RCC 7860 (cell line): ENCODE data around the gene DOP1B.
"Not testable (repeated sequence)": the region's sequence is repeated elsewhere in the genome, so short reads cannot be mapped to it uniquely, and the experiment has no call there.

ENCODE experiments used
- DNase-seq: peaks from one replicate; pipeline ENCODE4 v3.0.0-alpha.2; 2015; ENCODE audit warnings: low spot score
- FAIRE-seq: peaks from 2 replicates; lab custom pipeline; 2012; peaks lifted over from hg19 to GRCh38; lab: Jason Lieb, UNC

DOP1B gene, protein sequence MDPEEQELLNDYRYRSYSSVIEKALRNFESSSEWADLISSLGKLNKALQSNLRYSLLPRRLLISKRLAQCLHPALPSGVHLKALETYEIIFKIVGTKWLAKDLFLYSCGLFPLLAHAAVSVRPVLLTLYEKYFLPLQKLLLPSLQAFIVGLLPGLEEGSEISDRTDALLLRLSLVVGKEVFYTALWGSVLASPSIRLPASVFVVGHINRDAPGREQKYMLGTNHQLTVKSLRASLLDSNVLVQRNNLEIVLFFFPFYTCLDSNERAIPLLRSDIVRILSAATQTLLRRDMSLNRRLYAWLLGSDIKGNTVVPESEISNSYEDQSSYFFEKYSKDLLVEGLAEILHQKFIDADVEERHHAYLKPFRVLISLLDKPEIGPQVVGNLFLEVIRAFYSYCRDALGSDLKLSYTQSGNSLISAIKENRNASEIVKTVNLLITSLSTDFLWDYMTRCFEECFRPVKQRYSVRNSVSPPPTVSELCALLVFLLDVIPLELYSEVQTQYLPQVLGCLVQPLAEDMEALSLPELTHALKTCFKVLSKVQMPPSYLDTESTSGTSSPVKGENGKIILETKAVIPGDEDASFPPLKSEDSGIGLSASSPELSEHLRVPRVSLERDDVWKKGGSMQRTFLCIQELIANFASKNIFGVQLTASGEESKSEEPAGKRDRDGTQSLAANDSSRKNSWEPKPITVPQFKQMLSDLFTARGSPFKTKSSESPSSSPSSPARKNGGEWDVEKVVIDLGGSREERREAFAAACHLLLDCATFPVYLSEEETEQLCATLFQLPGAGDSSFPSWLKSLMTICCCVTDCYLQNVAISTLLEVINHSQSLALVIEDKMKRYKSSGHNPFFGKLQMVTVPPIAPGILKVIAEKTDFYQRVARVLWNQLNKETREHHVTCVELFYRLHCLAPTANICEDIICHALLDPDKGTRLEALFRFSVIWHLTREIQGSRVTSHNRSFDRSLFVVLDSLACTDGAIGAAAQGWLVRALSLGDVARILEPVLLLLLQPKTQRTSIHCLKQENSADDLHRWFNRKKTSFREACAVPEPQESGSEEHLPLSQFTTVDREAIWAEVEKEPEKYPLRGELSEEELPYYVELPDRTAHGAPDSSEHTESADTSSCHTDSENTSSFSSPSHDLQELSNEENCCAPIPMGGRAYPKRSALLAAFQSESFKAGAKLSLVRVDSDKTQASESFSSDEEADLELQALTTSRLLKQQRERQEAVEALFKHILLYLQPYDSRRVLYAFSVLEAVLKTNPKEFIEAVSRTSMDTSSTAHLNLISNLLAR (N-terminal part only)

DNA sequence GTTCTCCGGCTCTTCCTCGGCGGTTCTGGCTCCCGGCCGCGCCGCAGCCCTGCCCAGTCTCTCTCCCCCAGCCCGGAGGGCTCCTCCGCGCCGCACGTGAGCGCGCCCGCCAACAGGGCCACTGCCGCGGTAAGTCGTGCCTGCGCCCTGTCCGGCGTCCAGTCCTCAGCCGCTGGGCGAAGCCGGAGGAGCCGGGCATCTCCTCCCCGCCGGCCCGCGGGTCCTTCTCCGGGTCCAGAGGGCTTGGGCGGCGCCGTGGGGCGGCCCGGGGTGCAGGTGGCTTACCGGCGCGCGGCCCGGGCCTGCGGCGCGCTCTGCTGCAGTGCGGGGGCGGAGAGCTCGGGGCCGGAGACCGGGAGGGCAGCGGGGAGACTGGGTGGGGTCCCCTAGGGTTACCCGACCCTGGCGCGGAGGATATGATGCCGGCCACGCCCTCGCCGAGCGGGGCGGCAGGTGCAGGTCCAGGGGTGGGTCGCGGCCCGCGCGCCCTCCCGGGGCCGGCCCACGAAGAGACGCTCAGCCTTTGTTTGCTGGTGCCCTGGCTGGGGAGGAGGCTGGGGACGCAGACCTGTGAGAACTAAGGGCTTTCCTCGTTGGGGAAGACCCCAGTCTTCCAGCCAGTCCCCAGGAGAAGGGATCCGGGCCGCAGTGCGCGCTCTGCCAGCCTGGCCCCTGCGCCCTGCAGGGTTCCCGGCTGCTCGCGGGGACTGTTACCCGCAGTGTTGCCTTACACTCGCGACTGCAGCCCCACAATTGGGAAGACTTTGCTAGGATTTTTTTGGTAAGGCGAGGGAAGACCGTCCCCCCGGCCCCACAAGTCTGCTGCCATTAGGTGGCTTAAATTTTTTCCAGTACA lies at the start of gene DOP1B:
TSS of gene DOP1B (plus strand) at position 10 of the 856 bp plus-strand sequence. CDS start 7,910 bp downstream, outside the sequence.
- no peak for DNase-seq
- FAIRE-seq: no peak

DNA sequence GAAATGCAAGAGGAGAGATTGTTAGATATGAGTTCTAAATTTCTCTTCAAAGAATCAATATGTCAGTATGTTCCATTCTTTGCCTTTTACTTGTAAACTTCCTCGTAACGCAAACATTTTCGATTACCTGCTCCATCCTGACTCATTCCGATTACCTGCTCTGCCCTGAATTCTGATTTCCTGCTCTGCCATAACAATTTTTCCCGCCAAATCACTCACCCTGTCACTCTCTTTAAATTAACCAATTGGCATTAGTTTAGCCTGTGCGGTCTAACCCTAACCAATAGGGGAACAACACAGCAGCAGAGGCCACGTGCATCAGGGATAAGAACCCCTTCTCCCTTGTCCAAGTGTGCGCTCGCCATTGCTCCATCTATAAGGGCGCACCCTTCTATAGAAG lies 46.8 kb upstream of the DOP1B start:
- no peak for FAIRE-seq
- no peak for DNase-seq

DNA sequence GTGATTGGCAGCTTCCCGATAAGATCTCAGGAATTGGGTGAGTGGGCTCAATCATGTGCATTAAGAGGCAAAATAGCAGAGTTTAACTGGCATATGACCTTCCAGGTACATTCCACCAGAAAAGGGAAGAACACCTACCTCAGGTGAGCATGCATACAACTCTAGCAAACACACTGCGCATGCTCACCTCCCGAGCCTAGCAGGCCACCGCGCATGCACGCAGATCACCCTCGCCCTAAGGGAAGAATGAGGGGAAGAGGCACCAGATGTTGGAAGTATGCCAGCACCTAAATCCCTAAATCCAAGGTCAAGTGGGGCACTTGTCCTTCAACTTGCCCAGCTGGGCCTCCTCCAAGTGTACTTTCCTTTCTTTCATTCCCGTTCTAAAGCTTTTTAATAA lies 45.4 kb upstream of the DOP1B start:
- DNase-seq (no peak), FAIRE-seq (no peak)

DNA sequence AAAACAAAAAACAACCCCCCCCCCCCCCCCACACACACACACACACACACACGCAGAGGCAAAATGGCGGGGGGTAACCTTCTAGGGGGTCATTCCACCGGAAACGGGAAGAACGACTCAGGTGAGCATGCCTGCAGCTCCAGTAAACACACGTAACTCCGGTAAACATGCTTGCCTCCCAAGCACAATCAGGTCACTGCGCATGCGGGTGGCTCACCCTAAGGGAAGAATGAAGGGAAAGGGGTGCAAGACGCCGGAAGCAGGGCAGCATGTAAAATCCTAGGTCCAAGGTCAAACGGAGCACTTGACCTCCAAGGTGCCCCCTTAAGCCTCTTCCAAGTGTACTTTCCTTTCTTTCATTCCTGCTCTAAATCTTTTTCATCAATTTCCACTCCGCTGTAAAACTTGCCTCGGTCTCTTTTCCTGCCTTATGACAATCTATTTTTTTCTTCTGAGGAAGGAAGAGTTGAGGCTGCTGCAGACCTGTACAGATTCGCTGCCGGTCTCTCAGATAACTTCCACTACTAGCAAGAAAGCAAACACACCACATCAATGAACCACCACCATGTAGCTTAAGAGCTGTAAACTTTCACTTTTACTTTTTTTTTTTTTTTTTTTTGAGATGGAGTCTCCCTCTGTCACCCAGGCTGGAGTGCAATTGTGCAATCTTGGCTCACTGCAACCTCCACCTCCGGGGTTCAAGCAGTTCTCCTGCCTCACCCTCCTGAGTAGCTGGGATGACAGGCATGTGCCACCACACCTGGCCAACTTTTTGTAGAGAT lies 42.8 kb upstream of the DOP1B start:
- FAIRE-seq (no peak), DNase-seq (no peak)

DNA sequence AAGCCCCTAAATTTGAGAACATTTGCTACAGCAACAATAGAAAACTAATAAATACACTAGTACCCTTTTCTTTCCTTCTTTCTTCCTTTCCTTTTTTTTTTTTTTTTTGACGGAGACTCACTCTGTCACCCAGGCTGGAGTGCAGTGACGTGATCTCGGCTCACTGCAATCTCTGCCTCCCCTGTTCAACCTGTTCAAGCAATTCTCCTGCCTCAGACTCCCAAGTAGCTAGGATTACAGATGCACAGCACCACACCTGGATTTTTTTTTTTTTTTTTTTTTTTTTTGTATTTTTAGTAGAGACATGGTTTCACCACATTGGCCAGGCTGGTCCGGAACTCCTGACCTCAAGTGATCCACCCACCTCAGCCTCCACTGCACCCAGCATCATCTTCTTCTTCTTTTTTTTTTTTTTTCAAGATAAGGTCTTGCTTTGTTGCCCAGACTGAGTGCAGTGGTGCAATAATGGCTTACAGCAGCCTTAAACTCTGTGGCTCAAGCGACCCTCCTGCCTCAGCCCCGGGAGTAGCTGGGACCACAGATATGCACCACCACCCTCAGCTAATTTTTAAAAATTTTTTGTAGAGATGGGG lies 41.4 kb upstream of the DOP1B start:
- no peak for DNase-seq
- FAIRE-seq: no peak

DNA sequence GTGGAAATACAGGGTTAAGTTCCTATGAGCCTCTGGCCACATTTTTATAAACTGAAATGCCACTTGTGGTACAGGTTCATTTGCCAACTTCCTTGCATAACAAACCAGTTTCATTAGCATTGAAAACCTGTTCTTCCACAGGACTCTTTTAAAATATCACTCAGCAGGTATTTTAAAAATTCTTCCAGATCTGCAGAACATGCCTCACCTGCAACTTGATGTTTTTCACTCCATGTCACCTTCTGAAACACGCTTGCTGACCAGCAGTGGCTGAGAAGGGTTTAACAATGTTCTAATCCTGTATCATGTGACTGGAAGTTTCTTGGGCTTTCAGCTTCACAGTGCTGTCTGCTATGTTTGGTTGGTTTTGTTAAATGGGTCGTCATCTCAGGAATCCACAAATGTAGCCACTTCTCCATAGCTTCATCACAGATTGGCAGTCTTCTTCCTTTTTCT lies 39.3 kb upstream of the DOP1B start:
- no peak for FAIRE-seq
- DNase-seq: no peak

DNA sequence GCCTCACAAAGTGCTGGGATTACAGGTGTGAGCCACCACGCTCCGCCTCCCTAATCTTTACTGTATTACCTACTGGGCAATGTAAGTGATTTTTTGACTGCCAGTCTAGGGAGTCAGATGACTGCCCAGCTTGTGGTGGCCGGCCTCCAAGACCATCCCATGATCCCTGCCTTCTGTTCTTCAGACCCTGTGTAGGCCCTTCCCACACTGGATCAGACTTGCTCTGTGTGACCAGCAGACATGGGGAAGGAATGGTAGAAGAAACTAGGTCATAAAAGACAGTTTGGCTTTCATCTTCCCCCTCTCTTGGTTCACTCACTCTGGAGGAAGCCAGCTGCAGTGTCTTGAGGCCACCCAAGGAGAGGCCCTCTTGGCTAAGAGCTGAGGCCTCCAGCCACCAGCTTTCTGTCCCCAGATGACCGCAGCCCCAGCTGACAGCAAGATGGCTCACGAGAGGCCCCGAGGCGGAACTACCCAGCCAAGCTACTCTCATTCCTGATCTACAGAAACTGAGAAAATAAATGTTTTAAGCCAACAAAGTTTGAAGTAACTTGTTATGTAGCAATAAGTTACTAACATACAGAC lies 36.2 kb upstream of the DOP1B start:
- FAIRE-seq: no peak
- no peak for DNase-seq

DNA sequence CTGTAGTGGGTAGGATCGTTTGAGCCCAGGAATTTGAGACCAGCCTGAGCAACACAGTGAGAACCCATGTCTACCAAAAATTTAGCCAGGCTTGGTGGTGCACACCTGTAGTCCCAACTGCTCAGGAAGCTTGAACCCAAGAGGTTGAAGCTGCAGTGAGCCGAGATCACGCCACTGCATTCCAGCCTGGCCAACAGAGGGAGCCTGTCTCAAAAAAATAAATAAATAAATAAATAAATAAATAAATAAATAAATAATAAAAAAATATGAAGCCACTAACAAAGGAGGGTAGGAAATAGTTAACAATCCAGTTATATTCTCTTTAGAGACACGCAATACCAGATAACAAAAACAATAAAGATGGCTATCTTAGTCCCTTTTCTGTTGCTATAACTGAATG lies 33.6 kb upstream of the DOP1B start:
- no peak for FAIRE-seq
- no peak for DNase-seq

DNA sequence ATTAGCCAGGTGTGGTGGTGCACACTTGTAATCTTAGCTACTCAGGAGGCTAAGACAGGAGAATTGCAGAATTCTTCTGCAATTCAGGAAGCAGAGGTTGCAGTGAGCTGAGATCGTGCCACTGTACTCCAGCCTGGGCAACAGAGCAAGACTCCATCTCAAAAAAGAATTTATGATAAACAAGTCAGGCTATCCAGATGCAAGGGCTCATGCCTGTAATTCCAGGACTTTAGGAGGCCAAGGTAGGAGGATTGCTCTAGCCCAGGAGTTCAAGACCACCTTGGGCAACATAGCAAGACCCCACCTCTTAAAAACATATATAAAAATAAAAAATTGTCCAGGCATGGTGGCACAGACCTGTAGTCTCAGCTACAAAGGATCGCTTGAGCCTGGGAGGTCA lies 32.2 kb upstream of the DOP1B start:
- FAIRE-seq: no peak
- no peak for DNase-seq

DNA sequence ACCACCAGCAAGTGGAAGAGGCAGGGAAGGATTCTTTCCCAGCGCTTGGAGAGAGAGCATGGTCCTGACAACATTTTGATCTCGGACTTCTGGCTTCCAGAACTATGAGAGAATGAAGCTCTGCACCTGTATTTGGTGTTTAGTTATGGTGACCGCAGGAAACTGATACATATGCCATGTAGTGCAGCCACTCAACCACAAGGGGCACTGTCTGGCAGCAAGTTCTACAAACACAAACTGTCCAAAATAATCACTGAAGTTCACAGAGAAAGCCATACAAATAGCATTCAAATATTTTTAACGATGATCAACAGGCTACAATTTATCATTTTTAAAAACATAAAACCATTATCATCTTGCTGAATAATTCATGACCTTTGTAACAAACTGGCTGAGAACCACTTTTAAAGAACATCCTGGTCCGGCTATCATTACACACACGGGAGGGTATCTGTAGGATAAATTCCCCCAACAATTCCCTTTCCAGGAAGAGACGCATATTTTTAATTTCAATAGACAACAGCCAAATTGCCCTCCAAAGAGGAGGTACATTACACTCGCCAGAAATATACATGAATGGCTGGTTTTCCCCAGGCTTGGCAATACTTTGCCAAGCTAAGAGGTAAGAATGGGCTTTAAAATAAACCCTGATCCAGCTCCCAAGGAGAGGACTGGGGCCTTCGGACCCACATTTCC lies 31.0 kb upstream of the DOP1B start:
- DNase-seq: peak; percentile 14
- FAIRE-seq: no peak

DNA sequence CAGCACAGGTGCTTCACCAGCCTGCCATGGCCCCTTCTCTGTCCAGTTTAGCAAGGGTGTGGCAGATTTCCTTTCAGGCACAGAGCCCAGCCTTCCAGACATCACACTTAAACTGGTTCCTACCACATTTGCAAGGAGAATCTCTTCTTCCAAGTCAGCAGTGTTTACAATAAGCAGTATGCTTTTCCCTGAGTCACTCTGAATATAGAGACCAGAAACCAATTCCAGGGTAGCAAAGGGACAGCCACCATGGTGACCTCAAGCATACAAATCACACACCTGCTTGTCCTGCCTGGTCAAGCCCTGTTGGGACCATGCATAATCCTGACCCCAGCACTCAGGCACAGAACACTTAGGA lies 30.4 kb upstream of the DOP1B start:
- FAIRE-seq (no peak), DNase-seq (no peak)

DNA sequence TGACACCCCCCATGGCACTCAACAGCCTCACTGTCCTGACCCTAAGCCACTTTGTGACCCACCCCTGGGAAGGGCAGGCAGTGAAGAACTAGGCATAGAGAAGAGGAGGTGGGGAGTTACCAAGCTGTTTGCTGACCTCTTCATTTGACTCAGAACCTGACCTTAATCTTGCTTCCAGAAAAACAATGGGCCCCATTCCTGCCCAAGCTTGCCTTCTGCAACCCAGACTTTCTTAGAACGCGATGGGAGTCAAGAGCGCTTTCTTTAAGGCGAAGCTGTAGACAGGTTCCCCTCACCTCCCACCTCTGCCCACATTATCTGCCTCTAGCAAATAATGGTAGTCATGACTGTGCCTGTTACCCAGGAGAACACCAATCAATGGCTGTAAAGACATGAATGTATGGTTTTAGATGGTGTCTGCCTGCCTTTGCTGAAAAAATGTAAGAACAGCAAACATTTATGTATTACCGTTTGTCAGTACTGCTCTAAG lies 30.0 kb upstream of the DOP1B start:
- no peak for DNase-seq
- no peak for FAIRE-seq

DNA sequence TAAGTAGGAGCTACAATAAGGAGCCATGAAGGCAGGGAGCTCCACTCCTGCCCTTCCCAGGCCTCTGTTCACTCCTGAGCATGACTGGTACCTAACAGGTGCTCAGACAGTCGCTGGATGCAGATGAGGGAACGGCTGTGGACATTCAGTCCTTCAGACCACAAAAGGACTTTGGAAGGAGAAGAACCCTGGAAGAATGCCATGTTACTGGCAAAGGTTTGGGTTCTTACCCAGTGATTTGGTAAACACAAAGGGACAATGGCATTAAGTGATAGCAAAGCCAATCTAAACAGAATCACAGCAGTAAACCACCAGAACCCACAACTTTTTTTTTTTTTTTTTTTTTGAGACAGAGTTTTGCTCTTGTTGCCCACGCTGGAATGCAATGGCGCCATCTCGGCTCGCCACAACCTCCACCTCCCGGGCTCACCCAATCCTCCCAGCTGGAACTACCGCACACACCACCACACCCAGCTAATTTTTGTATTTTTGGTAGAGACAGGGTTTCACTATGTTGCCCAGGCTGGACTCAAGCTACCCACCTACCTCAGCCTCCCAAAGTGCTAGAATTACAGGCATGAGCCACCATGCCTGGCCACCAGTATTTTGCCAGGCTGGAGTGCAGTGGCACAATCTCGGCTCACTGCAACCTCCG lies 29.2 kb upstream of the DOP1B start:
- FAIRE-seq (no peak), DNase-seq (no peak)

DNA sequence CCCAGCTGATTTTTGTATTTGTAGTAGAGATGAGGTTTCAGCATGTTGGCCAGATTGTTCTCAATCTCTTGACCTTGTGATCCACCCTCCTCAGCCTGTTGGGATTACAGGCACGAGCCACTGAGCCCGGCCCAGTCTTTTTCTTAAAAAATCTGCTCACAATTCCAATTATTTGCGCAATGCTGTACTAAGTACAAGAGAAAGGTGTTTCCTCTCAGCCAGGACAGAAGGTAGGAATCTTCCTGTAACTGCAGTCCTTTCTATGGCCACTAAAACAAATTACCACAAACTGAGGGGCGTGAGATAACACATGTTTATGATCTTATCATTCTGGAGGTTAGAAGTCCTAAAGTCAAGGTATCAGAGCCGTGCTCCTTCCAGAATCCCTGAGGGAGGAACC lies 28.6 kb upstream of the DOP1B start:
- no peak for FAIRE-seq
- DNase-seq: no peak

DNA sequence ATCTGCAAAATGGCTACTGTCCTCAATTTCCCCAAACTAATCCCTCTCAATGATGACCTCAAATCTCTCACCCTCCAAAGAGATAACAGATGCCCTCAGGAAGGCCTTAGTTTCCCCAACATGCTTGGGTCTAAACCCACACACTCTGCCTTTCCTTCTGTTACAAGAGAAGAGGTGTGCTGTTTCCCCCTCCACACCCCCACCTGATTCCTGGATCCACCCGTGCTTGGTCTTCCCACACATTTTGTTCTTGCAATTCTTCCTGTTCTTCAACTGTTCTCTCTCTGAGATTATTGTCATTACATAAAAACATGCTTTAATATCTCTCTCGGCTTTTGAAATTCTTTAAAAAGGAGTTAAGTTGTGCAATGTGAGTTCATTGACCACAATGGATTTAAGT lies 27.4 kb upstream of the DOP1B start:
- DNase-seq (no peak), FAIRE-seq (no peak)

DNA sequence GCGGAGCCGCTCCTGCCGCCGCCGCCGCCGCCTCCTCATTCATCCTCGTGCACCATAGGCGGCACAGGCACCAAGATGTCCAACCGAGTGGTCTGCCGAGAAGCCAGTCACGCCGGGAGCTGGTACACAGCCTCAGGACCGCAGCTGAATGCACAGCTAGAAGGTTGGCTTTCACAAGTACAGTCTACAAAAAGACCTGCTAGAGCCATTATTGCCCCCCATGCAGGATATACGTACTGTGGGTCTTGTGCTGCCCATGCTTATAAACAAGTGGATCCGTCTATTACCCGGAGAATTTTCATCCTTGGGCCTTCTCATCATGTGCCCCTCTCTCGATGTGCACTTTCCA lies 26.2 kb upstream of the DOP1B start:
- not testable (repeated sequence) for FAIRE-seq, DNase-seq

DNA sequence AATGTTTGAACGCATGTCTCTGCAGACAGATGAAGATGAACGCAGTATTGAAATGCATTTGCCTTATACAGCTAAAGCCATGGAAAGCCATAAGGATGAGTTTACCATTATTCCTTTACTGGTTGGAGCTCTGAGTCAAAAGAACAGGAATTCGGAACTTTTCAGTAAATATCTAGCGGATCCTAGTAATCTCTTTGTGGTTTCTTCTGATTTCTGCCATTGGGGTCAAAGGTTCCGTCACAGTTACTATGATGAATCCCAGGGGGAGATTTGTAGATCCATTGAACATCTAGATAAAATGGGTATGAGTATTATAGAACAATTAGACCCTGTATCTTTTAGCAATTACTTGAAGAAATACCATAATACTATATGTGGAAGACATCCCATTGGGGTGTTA lies 25.8 kb upstream of the DOP1B start:
- FAIRE-seq, DNase-seq: not testable (repeated sequence)

DNA sequence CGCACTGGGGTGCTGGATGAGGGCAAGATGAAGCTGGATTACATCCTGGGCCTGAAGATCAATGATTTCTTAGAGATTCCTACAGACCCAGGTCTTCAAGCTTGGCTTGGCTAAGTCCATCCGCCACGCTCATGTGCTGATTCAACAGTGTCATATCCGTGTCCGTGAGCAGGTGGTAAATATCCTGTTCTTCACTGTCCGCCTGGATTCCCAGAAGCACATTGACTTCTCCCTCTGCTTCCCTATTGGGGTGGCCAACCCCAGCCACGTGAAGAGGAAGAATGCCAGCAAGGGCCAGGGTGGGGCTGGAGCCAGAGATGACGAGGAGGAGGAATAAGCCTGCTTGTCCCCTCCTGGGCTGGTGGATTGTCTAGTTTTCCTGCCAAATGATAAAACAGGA lies 23.9 kb upstream of the DOP1B start:
- no peak for DNase-seq
- no peak for FAIRE-seq
